ENCODE data around the gene ADGRE3. TPM values are rescaled to one million over a fixed set of nuclear protein-coding genes. Genes with fewer than 3 reads are reported as not detected.
A peak's percentile ranks its signal among the peaks of the same experiment; 100 is the strongest.

The ADGRE3 gene
- total and polyA plus RNA-seq, 2 of the 4 experiments (the other 2 are of a cell fraction) = not detected

DNA sequence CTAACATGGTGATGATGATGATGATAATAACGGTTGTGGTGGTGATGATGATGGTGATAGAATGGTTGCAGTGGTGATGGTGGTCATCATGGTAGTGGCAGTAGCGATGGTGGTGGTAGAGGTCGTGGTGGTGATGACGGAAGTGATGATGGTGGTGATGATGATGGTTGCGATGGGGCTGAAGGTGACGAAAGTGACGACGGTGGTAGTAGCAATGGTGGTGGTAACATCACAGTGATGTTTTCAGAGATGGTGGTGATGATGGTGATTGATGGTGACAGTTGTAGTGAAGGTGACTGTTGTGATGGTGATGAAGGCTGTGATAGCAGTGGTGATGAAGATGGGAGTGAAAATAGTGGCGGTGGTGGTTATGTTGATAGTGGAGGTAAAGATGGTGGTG is 3.6 kb upstream of the ADGRE3 start:
- H3K4me2 ChIP-seq (ENCODE audit: low read depth, low read length) = no peak overlapping the region
- H4K5ac ChIP-seq (ENCODE audit: low read depth, low read length) = no peak overlapping the region
- ATAC-seq (ENCODE audit: low read depth) = no peak
- BruUV-seq (replicated peaks) = no TSS peak
- ChIA-PET CTCF (no interaction called here), POLR2A (ENCODE audit: unreplicated experiment) (no interaction called here)
- no peak overlapping the region for H4K91ac ChIP-seq (ENCODE audit: insufficient read depth, low read depth, low read length)
- no peak overlapping the region for H3K14ac ChIP-seq (replicated peaks; ENCODE audit: low read depth, low read length)
- H2BK20ac ChIP-seq (ENCODE audit: low read depth, low read length) = no peak overlapping the region
- H3K4me1 ChIP-seq (ENCODE audit: control insufficient read depth, insufficient read depth, low read length) = no peaks in the 10 kb centered on the region
- H4K20me1 ChIP-seq (ENCODE audit: insufficient read depth, low read length) = no peaks in the 10 kb centered on the region
- dilution Hi-C loops (cut with HindIII; ENCODE audit: low sequenced_read_pairs, unreplicated experiment) = no loop called here
- H2AK5ac ChIP-seq (ENCODE audit: low read depth, low read length) = no peak overlapping the region
- no peaks in the 10 kb centered on the region for H3K79me1 ChIP-seq (ENCODE audit: low read depth in 1 of 2, low read length in 2 of 2)
- no peak overlapping the region for H3K27ac ChIP-seq (ENCODE audit: insufficient read depth, low read length)
- H3K27me3 ChIP-seq (ENCODE audit: control insufficient read depth, insufficient read depth, low read length) = no peaks in the 10 kb centered on the region
- H2BK15ac ChIP-seq (ENCODE audit: low read depth, low read length) = no peak overlapping the region
- no peak overlapping the region for H3K56ac ChIP-seq (ENCODE audit: extremely low read depth, insufficient read depth, low read length)
- no peaks in the 10 kb centered on the region for H3K9me3 ChIP-seq (ENCODE audit: control insufficient read depth, insufficient read depth, low read length)
- peak overlapping the region; percentile 55 for H2AFZ ChIP-seq (replicated peaks; ENCODE audit: low read length, poor library complexity)
- 75% methylated on average over 7 of the region's 9 CpGs; no CpG with 5 or more reads in 1 of the 2 experiments for WGBS, 2 experiments (ENCODE audit: extremely low coverage in 2 of 2, insufficient read length in 1 of 2)
- intact Hi-C loops (cut with micrococcal nuclease) = no loop called here
- H3K9me1 ChIP-seq (ENCODE audit: insufficient read depth, low read length) = no peaks in the 10 kb centered on the region
- H3K18ac ChIP-seq (ENCODE audit: low read depth, low read length) = no peak overlapping the region
- no peak overlapping the region for H2BK5ac ChIP-seq (ENCODE audit: low read depth, low read length, poor library complexity, severe bottlenecking)
- no peak for TF ChIP-seq POLR2A (IDR thresholded peaks at IDR 0.05; ENCODE audit: low read depth, low read length)
- TF ChIP-seq CEBPB (IDR thresholded peaks at IDR 0.05; ENCODE audit: low read depth, low read length) = no peak
- TF ChIP-seq RFX5 (IDR thresholded peaks at IDR 0.05; ENCODE audit: low read depth, low read length) = no peak
- no peak for TF ChIP-seq BHLHE40 (IDR thresholded peaks at IDR 0.05; ENCODE audit: low read depth, low read length)
- no peak for TF ChIP-seq MXI1 (IDR thresholded peaks at IDR 0.05; ENCODE audit: borderline replicate concordance, low read depth, low read length)
- TF ChIP-seq MAFK (IDR thresholded peaks at IDR 0.05; ENCODE audit: low read depth, low read length) = no peak
- no peak for TF ChIP-seq NFE2L2 (IDR thresholded peaks at IDR 0.05; ENCODE audit: low read depth, low read length)
- no peak for TF ChIP-seq FOS (IDR thresholded peaks at IDR 0.05; ENCODE audit: low read depth, low read length)
- TF ChIP-seq RAD21 (IDR thresholded peaks at IDR 0.05; ENCODE audit: low read length) = no peak
- no peak for TF ChIP-seq CHD1 (IDR thresholded peaks at IDR 0.05; ENCODE audit: low read depth, low read length)
- TF ChIP-seq, protein P1, sequence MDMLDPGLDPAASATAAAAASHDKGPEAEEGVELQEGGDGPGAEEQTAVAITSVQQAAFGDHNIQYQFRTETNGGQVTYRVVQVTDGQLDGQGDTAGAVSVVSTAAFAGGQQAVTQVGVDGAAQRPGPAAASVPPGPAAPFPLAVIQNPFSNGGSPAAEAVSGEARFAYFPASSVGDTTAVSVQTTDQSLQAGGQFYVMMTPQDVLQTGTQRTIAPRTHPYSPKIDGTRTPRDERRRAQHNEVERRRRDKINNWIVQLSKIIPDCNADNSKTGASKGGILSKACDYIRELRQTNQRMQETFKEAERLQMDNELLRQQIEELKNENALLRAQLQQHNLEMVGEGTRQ (IDR thresholded peaks at IDR 0.05; ENCODE audit: low read depth, low read length) = no peak
- TF ChIP-seq, protein P2, sequence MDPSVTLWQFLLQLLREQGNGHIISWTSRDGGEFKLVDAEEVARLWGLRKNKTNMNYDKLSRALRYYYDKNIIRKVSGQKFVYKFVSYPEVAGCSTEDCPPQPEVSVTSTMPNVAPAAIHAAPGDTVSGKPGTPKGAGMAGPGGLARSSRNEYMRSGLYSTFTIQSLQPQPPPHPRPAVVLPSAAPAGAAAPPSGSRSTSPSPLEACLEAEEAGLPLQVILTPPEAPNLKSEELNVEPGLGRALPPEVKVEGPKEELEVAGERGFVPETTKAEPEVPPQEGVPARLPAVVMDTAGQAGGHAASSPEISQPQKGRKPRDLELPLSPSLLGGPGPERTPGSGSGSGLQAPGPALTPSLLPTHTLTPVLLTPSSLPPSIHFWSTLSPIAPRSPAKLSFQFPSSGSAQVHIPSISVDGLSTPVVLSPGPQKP (IDR thresholded peaks at IDR 0.05; ENCODE audit: borderline replicate concordance, low read depth, low read length) = no peak
- no peak for TF ChIP-seq SMC3 (IDR thresholded peaks at IDR 0.05; ENCODE audit: low read depth, low read length)
- TF ChIP-seq MAZ (IDR thresholded peaks at IDR 0.05; ENCODE audit: borderline replicate concordance, low read depth, low read length) = no peak
- TF ChIP-seq, protein P3, sequence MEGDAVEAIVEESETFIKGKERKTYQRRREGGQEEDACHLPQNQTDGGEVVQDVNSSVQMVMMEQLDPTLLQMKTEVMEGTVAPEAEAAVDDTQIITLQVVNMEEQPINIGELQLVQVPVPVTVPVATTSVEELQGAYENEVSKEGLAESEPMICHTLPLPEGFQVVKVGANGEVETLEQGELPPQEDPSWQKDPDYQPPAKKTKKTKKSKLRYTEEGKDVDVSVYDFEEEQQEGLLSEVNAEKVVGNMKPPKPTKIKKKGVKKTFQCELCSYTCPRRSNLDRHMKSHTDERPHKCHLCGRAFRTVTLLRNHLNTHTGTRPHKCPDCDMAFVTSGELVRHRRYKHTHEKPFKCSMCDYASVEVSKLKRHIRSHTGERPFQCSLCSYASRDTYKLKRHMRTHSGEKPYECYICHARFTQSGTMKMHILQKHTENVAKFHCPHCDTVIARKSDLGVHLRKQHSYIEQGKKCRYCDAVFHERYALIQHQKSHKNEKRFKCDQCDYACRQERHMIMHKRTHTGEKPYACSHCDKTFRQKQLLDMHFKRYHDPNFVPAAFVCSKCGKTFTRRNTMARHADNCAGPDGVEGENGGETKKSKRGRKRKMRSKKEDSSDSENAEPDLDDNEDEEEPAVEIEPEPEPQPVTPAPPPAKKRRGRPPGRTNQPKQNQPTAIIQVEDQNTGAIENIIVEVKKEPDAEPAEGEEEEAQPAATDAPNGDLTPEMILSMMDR (conservative IDR thresholded peaks at IDR 0.05; ENCODE audit: low read depth, low read length) = no peak
- TF ChIP-seq RCOR1 (IDR thresholded peaks at IDR 0.05; ENCODE audit: insufficient replicate concordance, low read length) = no peak
- in situ Hi-C loops (cut with MboI; ENCODE audit: low sequenced_read_pairs) = no loop called here
- H3K23ac ChIP-seq (ENCODE audit: low read depth, low read length) = no peak overlapping the region
- no peak overlapping the region for H2AK9ac ChIP-seq (replicated peaks; ENCODE audit: low read depth, low read length, poor library complexity)
- no peak overlapping the region for H2BK120ac ChIP-seq (ENCODE audit: low read depth, low read length)
- no peak overlapping the region for H3K9ac ChIP-seq (ENCODE audit: low read depth, low read length)
- H3K36me3 ChIP-seq (ENCODE audit: control insufficient read depth, insufficient read depth, low read length) = no peaks in the 10 kb centered on the region
- no peak overlapping the region for H4K8ac ChIP-seq (ENCODE audit: low read depth in 2 of 2, low read length in 2 of 2)
- H3K4me3 ChIP-seq (ENCODE audit: insufficient read depth, low read depth, low read length) = no peak overlapping the region
- no peak overlapping the region for H3K4ac ChIP-seq (ENCODE audit: low read depth, low read length)
- no peak for DNase-seq
